HepG2 (cell line): Measurements from ENCODE around the gene IL2RA. TPM values are rescaled to one million over a fixed set of nuclear protein-coding genes. Genes with fewer than 3 reads are reported as not detected.
A peak's percentile ranks its signal among the peaks of the same experiment; 100 is the strongest.

Experiments
- ARHGAP35 ChIP-seq: sonication (generic); formaldehyde crosslinking; IDR thresholded peaks from 2 replicates; pipeline ENCODE4 v1.9.0; 2022; ENCODE audit warnings: mild to moderate bottlenecking, inconsistent platforms, moderate library complexity, missing genetic modification reagents, borderline replicate concordance
- ELF3 ChIP-seq: IDR thresholded peaks from 2 replicates; pipeline ENCODE4 v1.6.1; 2016; ENCODE audit warnings: missing genetic modification reagents, missing compliant biosample characterization
- FOXA1 ChIP-seq, 2 experiments: fragments of 450-650 bp in 1 of 2; sonication (generic) in 1 of 2; formaldehyde crosslinking in 1 of 2; IDR thresholded peaks; 2 replicates each; pipeline versions ENCODE4 v1.4.0 to v1.6.1; 2016 to 2020; ENCODE audit warnings: missing genetic modification reagents in 1 of 2
- HOXD1 ChIP-seq: sonication (generic); formaldehyde crosslinking; IDR thresholded peaks from 2 replicates; pipeline ENCODE4 v1.5.0; 2020; ENCODE audit warnings: missing genetic modification reagents
- MLX ChIP-seq: IDR thresholded peaks from 2 replicates; pipeline ENCODE4 v1.6.1; 2016
- NCOA1 ChIP-seq: sonication (generic); formaldehyde crosslinking; IDR thresholded peaks from 2 replicates; pipeline ENCODE4 v1.9.0; 2021; ENCODE audit warnings: missing genetic modification reagents
- NCOR1 ChIP-seq: fragments of 200-600 bp; sonication (generic); IDR thresholded peaks from 2 replicates; pipeline ENCODE4 v1.7.0; 2017; ENCODE audit warnings: antibody characterized with exemption, low read length, borderline replicate concordance
- PAXIP1 ChIP-seq: sonication (generic); formaldehyde crosslinking; conservative IDR thresholded peaks from 2 replicates; pipeline ENCODE4 v1.4.0; 2020; ENCODE audit warnings: mild to moderate bottlenecking, missing genetic modification reagents, moderate library complexity
- POLR2A ChIP-seq, 2 experiments: IDR thresholded peaks; 2 replicates each; pipeline ENCODE4 v1.6.1; 2011; ENCODE audit warnings: low read depth in 2 of 2, low read length in 2 of 2, mild to moderate bottlenecking in 1 of 2, moderate library complexity in 1 of 2; ENCODE audit not compliant: insufficient read depth in 1 of 2
- POLR2G ChIP-seq: fragments of 200-400 bp; formaldehyde crosslinking; IDR thresholded peaks from 2 replicates; pipeline ENCODE4 v1.6.1; 2018; ENCODE audit warnings: mild to moderate bottlenecking, low read depth, low read length, moderate library complexity
- PREB ChIP-seq: sonication (generic); formaldehyde crosslinking; IDR thresholded peaks from 2 replicates; pipeline ENCODE4 v1.4.0; 2020; ENCODE audit warnings: missing genetic modification reagents
- SMAD1 ChIP-seq: sonication (generic); formaldehyde crosslinking; IDR thresholded peaks from 2 replicates; pipeline ENCODE4 v1.4.0; 2020; ENCODE audit warnings: missing genetic modification reagents, low read depth, mild to moderate bottlenecking, borderline replicate concordance
- SRY ChIP-seq: sonication (generic); formaldehyde crosslinking; IDR thresholded peaks from 2 replicates; pipeline ENCODE4 v1.8.0; 2022; ENCODE audit warnings: mild to moderate bottlenecking, missing genetic modification reagents
- ZNF160 ChIP-seq: sonication (generic); formaldehyde crosslinking; IDR thresholded peaks from 2 replicates; pipeline ENCODE4 v1.8.0; 2022; ENCODE audit warnings: mild to moderate bottlenecking, inconsistent platforms, missing genetic modification reagents
- ZNF354B ChIP-seq: sonication (generic); formaldehyde crosslinking; IDR thresholded peaks from 2 replicates; pipeline ENCODE4 v1.8.0; 2022; ENCODE audit warnings: mild to moderate bottlenecking, missing genetic modification reagents
- ZNF724P ChIP-seq: sonication (generic); formaldehyde crosslinking; IDR thresholded peaks from 2 replicates; pipeline ENCODE4 v1.8.0; 2022; ENCODE audit warnings: missing genetic modification reagents, borderline replicate concordance
- polyA plus RNA-seq, 8 experiments: library from polyadenylated mRNA; depleted of rRNA in 3 of 8; stranded (reverse) in 7 of 8; unstranded in 1 of 8; fragments of >200 nt; fragmentation: Illumina TruSeq in 4 of 8; extraction: Trizol in 4 of 8; gene quantifications; 2 replicates each; pipeline versions ENCODE4 v1.2.1 to v1.2.3, GENCODE V29; 2011 to 2016; ENCODE audit warnings: low read depth in 4 of 8, missing spikeins in 1 of 8, mixed read lengths in 1 of 8; ENCODE audit not compliant: insufficient read depth in 1 of 8
- total RNA-seq, 5 experiments: library from RNA; depleted of rRNA; stranded (reverse); fragments of >200 nt; fragmentation: Illumina TruSeq; extraction: Trizol; gene quantifications; 2 replicates each; pipeline ENCODE4 v1.2.3, GENCODE V29; 2016; ENCODE audit warnings: low read depth in 1 of 5
- TF ChIP-seq, protein P1 (sequence below): sonication (generic); formaldehyde crosslinking; IDR thresholded peaks from 2 replicates; pipeline ENCODE4 v1.4.0; 2020; ENCODE audit warnings: missing genetic modification reagents
- TF ChIP-seq, protein P2 (sequence below): sonication (generic); formaldehyde crosslinking; IDR thresholded peaks from 2 replicates; pipeline ENCODE4 v1.4.0; 2020; ENCODE audit warnings: missing genetic modification reagents

Gene IL2RA
- total and polyA plus RNA-seq, 2 of the 13 experiments (the other 11 are each of a cell fraction or from before 2014, with no cell fraction given): not detected

DNA sequence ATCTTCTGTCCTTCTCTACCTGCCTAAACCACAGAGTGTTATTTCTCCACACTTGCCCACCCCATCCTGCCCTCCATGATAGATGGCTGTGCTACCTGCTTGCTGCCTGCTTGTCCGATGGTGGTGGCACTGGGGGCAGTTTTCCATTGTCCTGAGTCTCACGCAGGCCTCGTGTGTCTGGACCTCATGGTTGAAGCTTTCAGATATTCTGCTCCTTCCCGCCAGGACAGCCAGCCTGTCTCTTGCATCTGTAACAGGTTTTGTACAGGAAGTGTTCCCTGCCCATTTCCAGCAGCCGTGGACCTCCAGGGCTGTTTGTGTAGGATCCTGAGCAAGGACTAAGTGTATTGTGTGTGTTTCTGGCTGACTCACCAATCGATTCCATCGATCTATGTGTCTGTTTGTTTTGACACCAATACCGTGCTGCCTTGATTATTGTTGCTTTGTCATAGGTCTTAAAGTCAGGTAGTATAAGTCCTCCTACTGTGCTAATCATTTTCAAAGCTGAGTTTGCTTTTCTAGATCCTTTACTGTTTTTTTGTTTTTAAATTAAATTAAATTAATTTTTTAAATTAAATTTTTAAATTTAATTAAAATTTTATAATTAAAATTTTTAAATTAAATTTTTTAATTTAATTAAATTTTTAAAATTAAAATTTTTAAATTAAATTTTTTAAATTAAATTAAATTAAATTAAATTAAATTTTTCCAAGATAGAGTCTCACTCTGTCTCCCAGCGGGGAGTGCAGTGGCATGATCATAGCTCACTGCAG, 93.3 kb downstream of the IL2RA start (continued):
- TF ChIP-seq SMAD1 (CRISPR knock-in tag): no peak
- TF ChIP-seq POLR2G: no peak
- peak; percentile 90 for TF ChIP-seq MLX
- 0 out of 2 replicates have a peak, but pooled peaks have one; percentile 23 for TF ChIP-seq ZNF724P (CRISPR knock-in tag)
- TF ChIP-seq PREB (CRISPR knock-in tag): no peak
- TF ChIP-seq, protein P1, sequence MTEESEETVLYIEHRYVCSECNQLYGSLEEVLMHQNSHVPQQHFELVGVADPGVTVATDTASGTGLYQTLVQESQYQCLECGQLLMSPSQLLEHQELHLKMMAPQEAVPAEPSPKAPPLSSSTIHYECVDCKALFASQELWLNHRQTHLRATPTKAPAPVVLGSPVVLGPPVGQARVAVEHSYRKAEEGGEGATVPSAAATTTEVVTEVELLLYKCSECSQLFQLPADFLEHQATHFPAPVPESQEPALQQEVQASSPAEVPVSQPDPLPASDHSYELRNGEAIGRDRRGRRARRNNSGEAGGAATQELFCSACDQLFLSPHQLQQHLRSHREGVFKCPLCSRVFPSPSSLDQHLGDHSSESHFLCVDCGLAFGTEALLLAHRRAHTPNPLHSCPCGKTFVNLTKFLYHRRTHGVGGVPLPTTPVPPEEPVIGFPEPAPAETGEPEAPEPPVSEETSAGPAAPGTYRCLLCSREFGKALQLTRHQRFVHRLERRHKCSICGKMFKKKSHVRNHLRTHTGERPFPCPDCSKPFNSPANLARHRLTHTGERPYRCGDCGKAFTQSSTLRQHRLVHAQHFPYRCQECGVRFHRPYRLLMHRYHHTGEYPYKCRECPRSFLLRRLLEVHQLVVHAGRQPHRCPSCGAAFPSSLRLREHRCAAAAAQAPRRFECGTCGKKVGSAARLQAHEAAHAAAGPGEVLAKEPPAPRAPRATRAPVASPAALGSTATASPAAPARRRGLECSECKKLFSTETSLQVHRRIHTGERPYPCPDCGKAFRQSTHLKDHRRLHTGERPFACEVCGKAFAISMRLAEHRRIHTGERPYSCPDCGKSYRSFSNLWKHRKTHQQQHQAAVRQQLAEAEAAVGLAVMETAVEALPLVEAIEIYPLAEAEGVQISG (CRISPR knock-in tag): peak; percentile 67
- TF ChIP-seq ARHGAP35 (CRISPR knock-in tag): no peak
- peak; percentile 56; the same call in 1 of the 2 replicates for TF ChIP-seq HOXD1 (CRISPR knock-in tag)
- peak; percentile 77; the same call in 1 of the 2 replicates for TF ChIP-seq ZNF160 (CRISPR knock-in tag)
- no peak; the same call in 1 of the 2 replicates for TF ChIP-seq NCOR1
- TF ChIP-seq SRY (CRISPR knock-in tag): peak; percentile 40; the same call in 1 of the 2 replicates
- TF ChIP-seq NCOA1 (CRISPR knock-in tag): no peak
- no peak for TF ChIP-seq POLR2A (IDR thresholded peaks at IDR 0.05; ENCODE audit: insufficient read depth in 1 of 2, low read depth in 2 of 2, low read length in 2 of 2)
- peak; percentile 86 for TF ChIP-seq PAXIP1 (CRISPR knock-in tag)
- peak; percentile 88 for TF ChIP-seq ELF3 (CRISPR knock-in tag)
- no peak for TF ChIP-seq ZNF354B
- no peak for TF ChIP-seq FOXA1 (IDR thresholded peaks at IDR 0.05)
- TF ChIP-seq FOXA1 (CRISPR knock-in tag; IDR thresholded peaks at IDR 0.05): peak; percentile 57; the same call in 1 of the 2 replicates
- TF ChIP-seq, protein P2, sequence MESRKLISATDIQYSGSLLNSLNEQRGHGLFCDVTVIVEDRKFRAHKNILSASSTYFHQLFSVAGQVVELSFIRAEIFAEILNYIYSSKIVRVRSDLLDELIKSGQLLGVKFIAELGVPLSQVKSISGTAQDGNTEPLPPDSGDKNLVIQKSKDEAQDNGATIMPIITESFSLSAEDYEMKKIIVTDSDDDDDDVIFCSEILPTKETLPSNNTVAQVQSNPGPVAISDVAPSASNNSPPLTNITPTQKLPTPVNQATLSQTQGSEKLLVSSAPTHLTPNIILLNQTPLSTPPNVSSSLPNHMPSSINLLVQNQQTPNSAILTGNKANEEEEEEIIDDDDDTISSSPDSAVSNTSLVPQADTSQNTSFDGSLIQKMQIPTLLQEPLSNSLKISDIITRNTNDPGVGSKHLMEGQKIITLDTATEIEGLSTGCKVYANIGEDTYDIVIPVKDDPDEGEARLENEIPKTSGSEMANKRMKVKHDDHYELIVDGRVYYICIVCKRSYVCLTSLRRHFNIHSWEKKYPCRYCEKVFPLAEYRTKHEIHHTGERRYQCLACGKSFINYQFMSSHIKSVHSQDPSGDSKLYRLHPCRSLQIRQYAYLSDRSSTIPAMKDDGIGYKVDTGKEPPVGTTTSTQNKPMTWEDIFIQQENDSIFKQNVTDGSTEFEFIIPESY (CRISPR knock-in tag): peak; percentile 83
